Nephron (organoid): ENCODE data around the gene PHLDB2.

ENCODE experiments used
- H3K27ac Mint-ChIP-seq, 3 experiments: 2 replicates each; pipeline ENCODE4 v1.8.0; 2020; ENCODE audit warnings: mixed read lengths in 3 of 3, mild to moderate bottlenecking in 2 of 3, moderate library complexity in 1 of 3
- H3K27me3 Mint-ChIP-seq: 2 replicates; pipeline ENCODE4 v1.8.0; 2021; ENCODE audit warnings: low read depth, mild to moderate bottlenecking, moderate library complexity, mixed read lengths
- H3K36me3 Mint-ChIP-seq: 2 replicates; pipeline ENCODE4 v1.8.0; 2020; ENCODE audit warnings: low read depth, mixed read lengths
- H3K4me1 Mint-ChIP-seq: 2 replicates; pipeline ENCODE4 v1.8.0; 2020; ENCODE audit warnings: mixed read lengths
- H3K4me3 Mint-ChIP-seq, 3 experiments: 2 replicates each; pipeline ENCODE4 v1.8.0; 2020; ENCODE audit warnings: mild to moderate bottlenecking in 3 of 3, mixed read lengths in 3 of 3, moderate library complexity in 2 of 3
- H3K9me3 Mint-ChIP-seq: 2 replicates; pipeline ENCODE4 v1.8.0; 2020; ENCODE audit warnings: mixed read lengths
- TF ChIP-seq, protein P1 (sequence below), 3 experiments: fragments of 200-600 bp; sonication (generic); IDR thresholded peaks; one replicate each; pipeline ENCODE4 v1.5.0; 2021; ENCODE audit warnings: antibody characterized with exemption in 3 of 3; ENCODE audit not compliant: unreplicated experiment in 3 of 3

Gene PHLDB2

GRCh38 chr3:112011376-112011940, 152.4 kb downstream of the PHLDB2 start:
- peak overlapping the region; percentile 66 to 91 (median 84) for H3K27ac Mint-ChIP-seq
- H3K4me3 Mint-ChIP-seq = no peak overlapping the region
- TF ChIP-seq, protein P1, sequence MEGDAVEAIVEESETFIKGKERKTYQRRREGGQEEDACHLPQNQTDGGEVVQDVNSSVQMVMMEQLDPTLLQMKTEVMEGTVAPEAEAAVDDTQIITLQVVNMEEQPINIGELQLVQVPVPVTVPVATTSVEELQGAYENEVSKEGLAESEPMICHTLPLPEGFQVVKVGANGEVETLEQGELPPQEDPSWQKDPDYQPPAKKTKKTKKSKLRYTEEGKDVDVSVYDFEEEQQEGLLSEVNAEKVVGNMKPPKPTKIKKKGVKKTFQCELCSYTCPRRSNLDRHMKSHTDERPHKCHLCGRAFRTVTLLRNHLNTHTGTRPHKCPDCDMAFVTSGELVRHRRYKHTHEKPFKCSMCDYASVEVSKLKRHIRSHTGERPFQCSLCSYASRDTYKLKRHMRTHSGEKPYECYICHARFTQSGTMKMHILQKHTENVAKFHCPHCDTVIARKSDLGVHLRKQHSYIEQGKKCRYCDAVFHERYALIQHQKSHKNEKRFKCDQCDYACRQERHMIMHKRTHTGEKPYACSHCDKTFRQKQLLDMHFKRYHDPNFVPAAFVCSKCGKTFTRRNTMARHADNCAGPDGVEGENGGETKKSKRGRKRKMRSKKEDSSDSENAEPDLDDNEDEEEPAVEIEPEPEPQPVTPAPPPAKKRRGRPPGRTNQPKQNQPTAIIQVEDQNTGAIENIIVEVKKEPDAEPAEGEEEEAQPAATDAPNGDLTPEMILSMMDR (IDR thresholded peaks at IDR 0.05; ENCODE audit: unreplicated experiment in 3 of 3) = no peak
- H3K36me3 Mint-ChIP-seq = peaks cover 7% of the 10 kb centered on the region
- H3K4me1 Mint-ChIP-seq = peaks cover 56% of the 10 kb centered on the region
- no peaks in the 10 kb centered on the region for H3K9me3 Mint-ChIP-seq
- no peaks in the 10 kb centered on the region for H3K27me3 Mint-ChIP-seq

DNA sequence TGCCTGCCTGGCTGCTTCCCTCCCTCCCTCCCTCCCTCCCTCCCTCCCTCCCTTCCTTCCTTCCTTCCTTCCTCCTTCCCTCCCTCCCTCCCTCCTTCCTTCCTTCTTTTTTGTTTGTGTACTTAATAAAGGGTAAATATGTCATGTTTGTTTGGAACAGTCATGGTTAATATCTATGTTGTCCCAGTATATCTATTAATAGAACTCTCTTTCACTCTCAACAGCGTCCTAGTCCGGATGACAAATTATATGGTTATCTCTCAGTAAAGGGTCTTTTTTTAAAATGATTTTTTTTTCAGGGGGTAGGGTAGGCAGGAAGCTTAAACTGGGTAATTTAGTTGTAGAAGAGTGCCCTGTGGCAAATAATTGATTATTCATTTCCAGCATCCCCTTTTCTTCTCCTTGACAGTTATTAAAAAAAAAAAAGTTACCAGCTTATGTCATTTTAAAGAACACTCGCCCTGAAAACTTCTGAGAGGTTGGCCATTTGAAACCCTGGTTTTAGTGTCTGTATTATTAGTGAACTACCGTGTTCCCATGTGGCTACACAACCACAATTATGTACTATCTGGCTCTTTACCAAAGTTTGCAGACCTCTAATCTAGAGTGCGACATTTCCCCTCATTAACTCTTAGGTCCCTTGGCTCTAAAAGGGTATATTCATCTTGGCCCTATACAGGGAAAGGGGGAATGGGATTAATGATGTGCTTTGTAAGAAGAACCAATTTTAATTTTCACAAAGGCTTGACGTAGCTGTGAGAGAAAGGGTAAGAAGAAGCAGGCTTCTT, 153.3 kb downstream of the PHLDB2 start:
- Mint-ChIP-seq H3K27me3 (no peaks in the 10 kb centered on the region), H3K4me1 (peaks cover 54% of the 10 kb centered on the region), H3K27ac (peak overlapping the region; percentile 7 to 74 (median 17)), H3K36me3 (peaks cover 7% of the 10 kb centered on the region), H3K4me3 (no peak overlapping the region), H3K9me3 (no peaks in the 10 kb centered on the region)
- TF ChIP-seq, protein P1 (IDR thresholded peaks at IDR 0.05; ENCODE audit: unreplicated experiment in 3 of 3) = no peak

DNA sequence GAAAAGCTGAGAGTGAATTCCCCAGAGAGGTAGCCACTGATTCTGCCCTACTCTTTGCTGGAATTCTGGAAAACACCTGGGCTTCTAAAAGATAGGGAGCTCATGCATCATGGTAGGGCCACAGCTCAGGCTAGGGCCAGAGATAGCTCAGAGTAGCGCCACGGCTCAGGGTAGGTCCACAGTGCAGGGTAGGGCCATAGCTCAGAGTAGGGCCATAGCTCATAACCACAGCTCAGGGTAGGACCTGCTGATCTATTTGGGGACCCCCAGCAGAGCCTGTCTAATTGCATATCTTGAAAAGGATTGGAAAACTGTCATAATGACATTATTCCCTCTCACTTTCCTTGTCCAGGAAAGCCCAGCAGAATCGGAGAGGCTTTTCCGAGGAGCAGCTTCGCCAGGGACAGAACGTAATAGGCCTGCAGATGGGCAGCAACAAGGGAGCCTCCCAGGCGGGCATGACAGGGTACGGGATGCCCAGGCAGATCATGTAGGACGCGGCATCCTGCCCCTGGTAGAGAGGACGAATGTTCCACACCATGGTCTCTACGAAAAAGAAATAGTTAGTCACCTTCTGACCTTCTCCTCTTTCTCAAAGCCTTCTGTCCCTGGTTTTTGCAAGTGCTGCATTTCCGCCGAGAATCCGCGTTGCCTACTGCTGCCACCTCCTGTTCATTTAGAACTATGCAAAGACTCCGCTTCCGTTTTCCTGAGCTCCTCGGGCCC, 154.2 kb downstream of the PHLDB2 start:
- peak overlapping the region in 2 of 3 experiments; percentile 9 to 47 for H3K4me3 Mint-ChIP-seq
- H3K27ac Mint-ChIP-seq = peak overlapping the region; percentile 7 to 79 (median 19)
- TF ChIP-seq, protein P1 (IDR thresholded peaks at IDR 0.05; ENCODE audit: unreplicated experiment in 3 of 3) = peak; percentile 65 to 77 (median 76)
- no peaks in the 10 kb centered on the region for H3K9me3 Mint-ChIP-seq
- H3K4me1 Mint-ChIP-seq = peaks cover 49% of the 10 kb centered on the region
- H3K36me3 Mint-ChIP-seq = peaks cover 7% of the 10 kb centered on the region
- no peaks in the 10 kb centered on the region for H3K27me3 Mint-ChIP-seq

- TF ChIP-seq, protein P1 (IDR thresholded peaks at IDR 0.05; ENCODE audit: unreplicated experiment in 3 of 3) = no peak
- Mint-ChIP-seq H3K4me1 (peaks cover 45% of the 10 kb centered on the region), H3K9me3 (no peaks in the 10 kb centered on the region), H3K4me3 (peak overlapping the region in 1 of 3 experiments; percentile 47), H3K36me3 (peaks cover 2% of the 10 kb centered on the region), H3K27me3 (no peaks in the 10 kb centered on the region), H3K27ac (peak overlapping the region in 2 of 3 experiments; percentile 19 to 79)
Measured at GRCh38 chr3:112013784-112014143, 154.7 kb downstream of the PHLDB2 start.

DNA sequence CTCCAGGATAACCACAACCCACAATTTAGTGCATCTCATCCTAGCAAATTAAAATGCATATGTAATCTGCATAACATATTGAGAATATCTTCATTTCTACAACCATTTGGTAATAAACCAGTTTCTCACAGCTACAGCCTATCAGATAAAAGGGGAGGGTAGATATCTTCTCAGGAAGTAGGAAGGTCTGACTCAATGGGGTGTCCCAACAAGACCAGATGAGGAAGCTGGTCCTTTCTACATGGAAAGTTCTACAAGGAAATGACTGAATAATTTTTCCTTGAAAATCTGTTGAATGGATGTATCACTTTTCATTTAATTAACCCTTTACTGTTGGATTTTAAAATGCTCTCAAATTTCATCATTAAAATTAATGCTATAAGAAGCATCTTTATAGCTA, 158.0 kb downstream of the PHLDB2 start:
- TF ChIP-seq, protein P1 (IDR thresholded peaks at IDR 0.05; ENCODE audit: unreplicated experiment in 3 of 3) = no peak
- Mint-ChIP-seq H3K27me3 (no peaks in the 10 kb centered on the region), H3K9me3 (peaks cover 7% of the 10 kb centered on the region), H3K36me3 (no peaks in the 10 kb centered on the region), H3K4me3 (no peak overlapping the region), H3K4me1 (peaks cover 14% of the 10 kb centered on the region), H3K27ac (no peak overlapping the region)
